Thyroid gland (tissue), 4 donors: ENCODE measurements around the gene PRKAA2. TPM values are rescaled to one million over a fixed set of nuclear protein-coding genes. Genes with fewer than 3 reads are reported as not detected.

ENCODE experiments used
- DNase-seq, 2 donors: peaks; one replicate each; pipeline ENCODE4 v3.0.0-alpha.2; 2019
- H3K27ac ChIP-seq, 3 donors: fragments of 200-600 bp; sonication (generic); 1 replicate in 2 of 3; 2 replicates in 1 of 3; pipeline ENCODE4 v1.5.1; 2016 to 2019; ENCODE audit warnings: mild to moderate bottlenecking in 1 of 3, moderate library complexity in 1 of 3
- H3K27me3 ChIP-seq: fragments of 200-600 bp; sonication (generic); one replicate; pipeline ENCODE4 v1.5.1; 2019
- H3K36me3 ChIP-seq, 2 donors: fragments of 200-600 bp; sonication (generic); one replicate each; pipeline ENCODE4 v1.5.1; 2016 to 2019
- H3K4me1 ChIP-seq, 2 donors: fragments of 200-600 bp; sonication (generic); one replicate each; pipeline ENCODE4 v1.5.1; 2017 to 2019
- H3K4me3 ChIP-seq, 3 donors: fragments of 200-600 bp; sonication (generic); replicated peaks in 1 of 3; 1 replicate in 2 of 3; 2 replicates in 1 of 3; pipeline ENCODE4 v1.5.1; 2016; ENCODE audit warnings: mild to moderate bottlenecking in 1 of 3
- H3K9me3 ChIP-seq: fragments of 200-600 bp; sonication (generic); one replicate; pipeline ENCODE4 v1.5.1; 2017
- CTCF ChIP-seq, 6 experiments: fragments of 200-600 bp in 3 of 6; fragments of 450-650 bp in 3 of 6; sonication (generic) in 3 of 6; IDR thresholded peaks; one replicate each; pipeline ENCODE4 v1.5.1; 2016 to 2019; ENCODE audit warnings: antibody characterized with exemption in 6 of 6, mild to moderate bottlenecking in 2 of 6, inconsistent platforms in 1 of 6, moderate library complexity in 1 of 6
- POLR2A ChIP-seq, 2 donors: fragments of 450-650 bp; IDR thresholded peaks; one replicate each; pipeline ENCODE4 v1.6.1; 2017; ENCODE audit warnings: antibody characterized with exemption in 2 of 2, mild to moderate bottlenecking in 2 of 2, moderate library complexity in 1 of 2
- WGBS, 2 donors: methylation state at CpG; one replicate each; pipeline ENCODE4 v1.1.5; 2017; 5-methylcytosine and 5-hydroxymethylcytosine counted together
- intact Hi-C: fragments of 100-400 bp; cut with DNase I; formaldehyde crosslinking; loops from one replicate; pipeline ENCODE4 v1.15.1; 2023
- total RNA-seq, 4 donors: library from RNA; depleted of rRNA; stranded (reverse); fragments of >200 nt; gene quantifications; one replicate each; pipeline ENCODE4 v1.2.3, GENCODE V29; 2016

PRKAA2 gene
- total RNA-seq, 4 donors from 2014 or later: 10.4 to 16.5 (median 14.3) TPM

GRCh38 chr1:56670350-56670749 lies 25.2 kb downstream of the PRKAA2 start:
- intact Hi-C loops: no loop called here
- H3K36me3 ChIP-seq: no peaks in the 10 kb centered on the region
- no peak overlapping the region for H3K27ac ChIP-seq
- DNase-seq: no peak
- no peaks in the 10 kb centered on the region for H3K9me3 ChIP-seq
- H3K4me3 ChIP-seq: no peak overlapping the region
- no peaks in the 10 kb centered on the region for H3K4me1 ChIP-seq
- no peaks in the 10 kb centered on the region for H3K27me3 ChIP-seq
- TF ChIP-seq POLR2A (IDR thresholded peaks at IDR 0.05): no peak
- no peak for TF ChIP-seq CTCF (IDR thresholded peaks at IDR 0.05)
- WGBS, 2 donors: 44 to 96% methylated on average over 2 of the region's 2 CpGs

- intact Hi-C loops: no loop called here
- WGBS, 2 donors: 95% methylated on average over 4 of the region's 4 CpGs
- Histone ChIP-seq H3K36me3 (no peaks in the 10 kb centered on the region), H3K27me3 (no peaks in the 10 kb centered on the region), H3K4me3 (no peak overlapping the region), H3K9me3 (no peaks in the 10 kb centered on the region), H3K4me1 (no peaks in the 10 kb centered on the region), H3K27ac (no peak overlapping the region)
- no peak for DNase-seq
- TF ChIP-seq POLR2A (IDR thresholded peaks at IDR 0.05): no peak
- TF ChIP-seq CTCF (IDR thresholded peaks at IDR 0.05): no peak
These were observed 26.0 kb downstream of the PRKAA2 start for GRCh38 chr1:56671085-56671484.

- TF ChIP-seq CTCF (IDR thresholded peaks at IDR 0.05) (no peak), POLR2A (IDR thresholded peaks at IDR 0.05) (no peak)
- Histone ChIP-seq H3K9me3 (no peaks in the 10 kb centered on the region), H3K4me3 (no peak overlapping the region), H3K27me3 (no peaks in the 10 kb centered on the region), H3K4me1 (no peaks in the 10 kb centered on the region), H3K27ac (no peak overlapping the region), H3K36me3 (no peaks in the 10 kb centered on the region)
- no peak for DNase-seq
- intact Hi-C loops: no loop called here
- WGBS, 2 donors: 97 to 98% methylated on average over 2 of the region's 2 CpGs
These were observed 26.4 kb downstream of the PRKAA2 start for GRCh38 chr1:56671542-56671941.

- 43 to 87% methylated on average over 1 of the region's 1 CpG for WGBS, 2 donors
- Histone ChIP-seq H3K27me3 (no peaks in the 10 kb centered on the region), H3K36me3 (no peaks in the 10 kb centered on the region), H3K27ac (no peak overlapping the region), H3K4me1 (no peaks in the 10 kb centered on the region), H3K9me3 (no peaks in the 10 kb centered on the region), H3K4me3 (no peak overlapping the region)
- intact Hi-C loops: no loop called here
- TF ChIP-seq POLR2A (IDR thresholded peaks at IDR 0.05) (no peak), CTCF (IDR thresholded peaks at IDR 0.05) (no peak)
- DNase-seq: no peak
These were observed 27.5 kb downstream of the PRKAA2 start for GRCh38 chr1:56672579-56672978.

GRCh38 chr1:56675763-56676162 lies 30.6 kb downstream of the PRKAA2 start:
- Histone ChIP-seq H3K9me3 (no peaks in the 10 kb centered on the region), H3K27ac (no peak overlapping the region), H3K36me3 (no peaks in the 10 kb centered on the region), H3K4me3 (no peak overlapping the region), H3K27me3 (no peaks in the 10 kb centered on the region), H3K4me1 (no peaks in the 10 kb centered on the region)
- intact Hi-C loops: no loop called here
- no peak for TF ChIP-seq CTCF (IDR thresholded peaks at IDR 0.05)
- no peak for TF ChIP-seq POLR2A (IDR thresholded peaks at IDR 0.05)
- DNase-seq: no peak
